ENCODE measurements around the gene MRFAP1. TPM values are rescaled to one million over a fixed set of nuclear protein-coding genes. Genes with fewer than 3 reads are reported as not detected.

Gene MRFAP1
- polyA plus RNA-seq, 1 donor from 2014 or later, result 322 TPM

- no peaks in the 10 kb centered on the region for H3K79me2 ChIP-seq (replicated peaks; ENCODE audit: insufficient read depth, low read length)
- H3K36me3 ChIP-seq (ENCODE audit: insufficient read depth, low read length), result peaks cover 6% of the 10 kb centered on the region
- H3F3A ChIP-seq (ENCODE audit: insufficient read depth, low read length, poor library complexity, severe bottlenecking), result no peaks in the 10 kb centered on the region
Measured at GRCh38 chr4:6613676-6614651, 26.5 kb upstream of the MRFAP1 start.

More at GRCh38 chr4:6613676-6614651, 26.5 kb upstream of the MRFAP1 start:
- Histone ChIP-seq H3K27me3 (ENCODE audit: insufficient read depth, low read depth, low read length) (no peaks in the 10 kb centered on the region), H3K9me3 (ENCODE audit: low read length) (no peaks in the 10 kb centered on the region), H2AFZ (ENCODE audit: low read depth, low read length) (no peak overlapping the region), H4K20me1 (ENCODE audit: insufficient read depth) (no peaks in the 10 kb centered on the region), H3K9me2 (ENCODE audit: insufficient read depth, low read length) (no peaks in the 10 kb centered on the region), H3K4me2 (ENCODE audit: low read length) (no peak overlapping the region), H3K27ac (ENCODE audit: low read length) (no peak overlapping the region), H3K9ac (ENCODE audit: low read length) (no peak overlapping the region), H3K4me3 (ENCODE audit: low read length) (no peak overlapping the region)
- TF ChIP-seq CTCF (IDR thresholded peaks at IDR 0.05; ENCODE audit: poor library complexity, severe bottlenecking) (no peak), SMC3 (conservative IDR thresholded peaks at IDR 0.05; ENCODE audit: poor library complexity) (no peak), EZH2 (IDR thresholded peaks at IDR 0.05; ENCODE audit: borderline replicate concordance, insufficient read depth, low read length, poor library complexity, severe bottlenecking) (no peak), TAF1 (IDR thresholded peaks at IDR 0.05; ENCODE audit: low read depth) (no peak), RAD21 (conservative IDR thresholded peaks at IDR 0.05) (no peak), POLR2AphosphoS5 (IDR thresholded peaks at IDR 0.05) (no peak), EP300 (conservative IDR thresholded peaks at IDR 0.05; ENCODE audit: poor library complexity, severe bottlenecking) (no peak), REST (IDR thresholded peaks at IDR 0.05; ENCODE audit: borderline replicate concordance) (no peak), MXI1 (conservative IDR thresholded peaks at IDR 0.05; ENCODE audit: poor library complexity, severe bottlenecking) (no peak)

All from neural cell (in vitro differentiated cells).